A549 (cell line): Measurements from ENCODE around the gene PERCC1.

Source experiments
- CTCF ChIP-seq: fragments of >200 bp; sonication (Bioruptor Twin); formaldehyde crosslinking; IDR thresholded peaks from 3 replicates; pipeline ENCODE4 v1.5.1; 2016
- ELK1 ChIP-seq: fragments of 150-350 bp; IDR thresholded peaks from 2 replicates; pipeline ENCODE4 v1.6.1; 2014; ENCODE audit warnings: low read depth, mild to moderate bottlenecking, low read length
- HOXA7 ChIP-seq: fragments of 250-450 bp; sonication (Bioruptor Pico); IDR thresholded peaks from 2 replicates; pipeline ENCODE4 v1.5.0; 2020; ENCODE audit warnings: mild to moderate bottlenecking, moderate library complexity
- POLR2A ChIP-seq: IDR thresholded peaks from 2 replicates; pipeline ENCODE4 v1.6.1; 2012; ENCODE audit warnings: mild to moderate bottlenecking, low read length

GRCh38 chr16:1450218-1450617 is 19.3 kb downstream of the PERCC1 start:
- TF ChIP-seq HOXA7 (CRISPR knock-in tag) (no peak), CTCF (no peak), POLR2A (no peak), ELK1 (no peak)
